Fibroblast of lung (primary cell): Measurements from ENCODE around the gene DVL3. TPM values are rescaled to one million over a fixed set of nuclear protein-coding genes. Genes with fewer than 3 reads are reported as not detected.

Experiments
- DNase-seq, 2 donors: peaks; one replicate each; pipeline versions ENCODE4 v3.0.0 to v3.0.0-alpha.2; 2010; ENCODE audit warnings: low read depth in 2 of 2
- H2AFZ ChIP-seq: 2 replicates; pipeline ENCODE4 v1.5.1; 2012; ENCODE audit warnings: low read length, control low read depth, inconsistent platforms
- H3K27ac ChIP-seq: 2 replicates; pipeline ENCODE4 v1.5.1; 2011; ENCODE audit warnings: low read length, control low read depth; ENCODE audit not compliant: insufficient read depth
- H3K27me3 ChIP-seq: 2 replicates; pipeline ENCODE4 v1.5.1; 2011; ENCODE audit warnings: mild to moderate bottlenecking, low read length; ENCODE audit not compliant: control insufficient read depth, insufficient read depth
- H3K36me3 ChIP-seq: 2 replicates; pipeline ENCODE4 v1.5.1; 2011; ENCODE audit warnings: low read length; ENCODE audit not compliant: control insufficient read depth, insufficient read depth
- H3K4me1 ChIP-seq: 2 replicates; pipeline ENCODE4 v1.5.1; 2011; ENCODE audit warnings: low read length; ENCODE audit not compliant: control insufficient read depth, insufficient read depth; ENCODE audit errors: extremely low read depth
- H3K4me2 ChIP-seq: 2 replicates; pipeline ENCODE4 v1.5.1; 2011; ENCODE audit warnings: low read length, control low read depth; ENCODE audit not compliant: insufficient read depth; ENCODE audit errors: extremely low read depth
- H3K4me3 ChIP-seq, 4 experiments: fragments of 200-600 bp in 1 of 4; sonication (generic) in 1 of 4; replicated peaks in 1 of 4; 2 replicates each; pipeline ENCODE4 v1.5.1; 2011 to 2016; ENCODE audit warnings: low read length in 4 of 4, low read depth in 3 of 4, mild to moderate bottlenecking in 3 of 4, control low read depth in 2 of 4, inconsistent platforms in 1 of 4, mixed read lengths in 1 of 4; ENCODE audit not compliant: insufficient read depth in 1 of 4; ENCODE audit errors: control extremely low read depth in 1 of 4
- H3K79me2 ChIP-seq: 2 replicates; pipeline ENCODE4 v1.5.1; 2012; ENCODE audit warnings: mild to moderate bottlenecking, low read length, inconsistent platforms; ENCODE audit not compliant: control insufficient read depth, insufficient read depth
- H3K9ac ChIP-seq: 2 replicates; pipeline ENCODE4 v1.5.1; 2011; ENCODE audit warnings: mild to moderate bottlenecking, low read length, control low read depth; ENCODE audit not compliant: insufficient read depth
- H3K9me3 ChIP-seq: 2 replicates; pipeline ENCODE4 v1.5.1; 2012; ENCODE audit warnings: low read depth, low read length; ENCODE audit not compliant: control insufficient read depth, insufficient read depth
- H4K20me1 ChIP-seq: 2 replicates; pipeline ENCODE4 v1.5.1; 2011; ENCODE audit warnings: low read length; ENCODE audit not compliant: control insufficient read depth, insufficient read depth; ENCODE audit errors: extremely low read depth
- EZH2 ChIP-seq: IDR thresholded peaks from 2 replicates; pipeline ENCODE4 v1.5.1; 2012; ENCODE audit warnings: low read length, control low read depth, mild to moderate bottlenecking; ENCODE audit errors: missing control alignments
- polyA plus RNA-seq, 2 donors: library from polyadenylated mRNA; depleted of rRNA in 1 of 2; stranded (reverse) in 1 of 2; unstranded in 1 of 2; fragments of >200 nt; gene quantifications; 2 replicates each; pipeline ENCODE4 v1.2.1, GENCODE V29; 2011 to 2012; ENCODE audit warnings: missing spikeins in 1 of 2
- total RNA-seq: library from RNA; depleted of rRNA; stranded (reverse); fragments of >200 nt; gene quantifications from 2 replicates; pipeline ENCODE4 v1.2.1, GENCODE V29; 2014
- TF ChIP-seq, protein P1 (sequence below), 2 donors: IDR thresholded peaks in 1 of 2; conservative IDR thresholded peaks in 1 of 2; 1 replicate in 1 of 2; 2 replicates in 1 of 2; pipeline ENCODE4 v1.5.1; 2011 to 2012; ENCODE audit warnings: low read length in 2 of 2, control low read depth in 1 of 2, inconsistent platforms in 1 of 2, low read depth in 1 of 2, mild to moderate bottlenecking in 1 of 2

Gene DVL3
- total and polyA plus RNA-seq, 2 donors (not counting 1 experiment from before 2014, with no cell fraction given), result 19.8 to 33.7 TPM

DNA sequence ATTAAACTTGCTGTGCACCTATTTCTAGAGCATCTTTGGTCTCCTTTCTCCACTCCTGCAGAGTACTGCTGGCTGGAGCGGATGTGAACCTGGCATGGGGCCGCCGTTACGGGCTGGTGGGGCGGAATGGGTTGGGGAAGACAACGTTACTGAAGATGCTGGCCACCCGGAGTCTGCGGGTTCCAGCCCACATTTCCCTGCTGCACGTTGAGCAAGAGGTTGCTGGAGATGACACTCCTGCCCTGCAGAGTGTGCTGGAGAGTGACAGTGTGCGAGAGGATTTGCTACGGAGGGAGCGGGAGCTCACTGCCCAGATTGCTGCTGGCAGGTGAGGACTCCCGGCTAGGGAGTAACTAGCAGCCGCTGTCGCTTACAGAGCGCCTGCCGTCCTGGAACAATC is 32.9 kb downstream of the DVL3 start:
- peaks cover 10% of the 10 kb centered on the region for H3K4me1 ChIP-seq
- H3K9ac ChIP-seq, result no peak overlapping the region
- H3K27me3 ChIP-seq, result no peaks in the 10 kb centered on the region
- H3K79me2 ChIP-seq, result peaks cover 33% of the 10 kb centered on the region
- H3K36me3 ChIP-seq, result peaks cover 20% of the 10 kb centered on the region
- DNase-seq, result no peak
- no peak overlapping the region for H3K27ac ChIP-seq
- no peak overlapping the region for H3K4me2 ChIP-seq
- no peak overlapping the region for H2AFZ ChIP-seq
- H4K20me1 ChIP-seq, result no peaks in the 10 kb centered on the region
- no peak for TF ChIP-seq EZH2
- TF ChIP-seq, protein P1, sequence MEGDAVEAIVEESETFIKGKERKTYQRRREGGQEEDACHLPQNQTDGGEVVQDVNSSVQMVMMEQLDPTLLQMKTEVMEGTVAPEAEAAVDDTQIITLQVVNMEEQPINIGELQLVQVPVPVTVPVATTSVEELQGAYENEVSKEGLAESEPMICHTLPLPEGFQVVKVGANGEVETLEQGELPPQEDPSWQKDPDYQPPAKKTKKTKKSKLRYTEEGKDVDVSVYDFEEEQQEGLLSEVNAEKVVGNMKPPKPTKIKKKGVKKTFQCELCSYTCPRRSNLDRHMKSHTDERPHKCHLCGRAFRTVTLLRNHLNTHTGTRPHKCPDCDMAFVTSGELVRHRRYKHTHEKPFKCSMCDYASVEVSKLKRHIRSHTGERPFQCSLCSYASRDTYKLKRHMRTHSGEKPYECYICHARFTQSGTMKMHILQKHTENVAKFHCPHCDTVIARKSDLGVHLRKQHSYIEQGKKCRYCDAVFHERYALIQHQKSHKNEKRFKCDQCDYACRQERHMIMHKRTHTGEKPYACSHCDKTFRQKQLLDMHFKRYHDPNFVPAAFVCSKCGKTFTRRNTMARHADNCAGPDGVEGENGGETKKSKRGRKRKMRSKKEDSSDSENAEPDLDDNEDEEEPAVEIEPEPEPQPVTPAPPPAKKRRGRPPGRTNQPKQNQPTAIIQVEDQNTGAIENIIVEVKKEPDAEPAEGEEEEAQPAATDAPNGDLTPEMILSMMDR (conservative IDR thresholded peaks at IDR 0.05 in 1 of 2, IDR thresholded peaks at IDR 0.05 in 1 of 2; ENCODE audit: low read depth in 1 of 2, low read length in 2 of 2), result no peak
- H3K4me3 ChIP-seq, result no peak overlapping the region
- no peaks in the 10 kb centered on the region for H3K9me3 ChIP-seq

DNA sequence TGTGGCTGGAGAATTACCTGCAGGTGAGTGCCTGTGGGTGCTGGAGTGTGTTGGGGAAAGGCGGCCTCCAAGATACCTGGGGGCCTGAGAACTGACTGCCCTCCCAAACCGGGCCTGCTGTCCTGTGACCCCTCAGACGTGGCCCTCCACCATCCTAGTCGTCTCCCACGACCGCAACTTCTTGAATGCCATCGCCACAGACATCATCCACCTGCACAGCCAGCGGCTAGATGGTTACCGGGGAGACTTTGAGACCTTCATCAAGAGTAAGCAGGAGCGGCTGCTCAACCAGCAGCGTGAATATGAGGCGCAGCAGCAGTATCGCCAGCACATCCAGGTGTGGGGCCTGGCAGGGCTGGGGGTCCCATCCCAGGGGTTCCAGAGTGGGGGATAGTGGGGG is 34.2 kb downstream of the DVL3 start:
- Histone ChIP-seq H3K27ac (no peak overlapping the region), H2AFZ (no peak overlapping the region), H3K27me3 (no peaks in the 10 kb centered on the region), H4K20me1 (no peaks in the 10 kb centered on the region), H3K9me3 (no peaks in the 10 kb centered on the region), H3K9ac (no peak overlapping the region), H3K79me2 (peaks cover 33% of the 10 kb centered on the region), H3K4me3 (no peak overlapping the region), H3K4me1 (peaks cover 10% of the 10 kb centered on the region), H3K36me3 (peaks cover 25% of the 10 kb centered on the region), H3K4me2 (no peak overlapping the region)
- TF ChIP-seq EZH2, result no peak
- TF ChIP-seq, protein P1 (conservative IDR thresholded peaks at IDR 0.05 in 1 of 2, IDR thresholded peaks at IDR 0.05 in 1 of 2; ENCODE audit: low read depth in 1 of 2, low read length in 2 of 2), result no peak
- no peak for DNase-seq

- Histone ChIP-seq H3K36me3 (peaks cover 26% of the 10 kb centered on the region), H3K27me3 (no peaks in the 10 kb centered on the region), H2AFZ (no peak overlapping the region), H3K79me2 (peaks cover 14% of the 10 kb centered on the region), H3K4me3 (no peak overlapping the region), H3K27ac (no peak overlapping the region), H3K4me2 (no peak overlapping the region), H4K20me1 (no peaks in the 10 kb centered on the region), H3K9me3 (no peaks in the 10 kb centered on the region), H3K9ac (no peak overlapping the region), H3K4me1 (no peaks in the 10 kb centered on the region)
- TF ChIP-seq, protein P1 (conservative IDR thresholded peaks at IDR 0.05 in 1 of 2, IDR thresholded peaks at IDR 0.05 in 1 of 2; ENCODE audit: low read depth in 1 of 2, low read length in 2 of 2), result no peak
- TF ChIP-seq EZH2, result no peak
- no peak for DNase-seq
Observed at GRCh38 chr3:184192889-184193288, 37.7 kb downstream of the DVL3 start.
